DMS153 (cell line): ENCODE results near the gene CRYZL1.
"Not testable (repeated sequence)": the region's sequence is repeated elsewhere in the genome, so short reads cannot be mapped to it uniquely, and the experiment has no call there.

ENCODE experiments used
- DNase-seq: peaks from one replicate; lab custom pipeline; 2025; lab: John Stamatoyannopoulos, UW

Gene CRYZL1

DNA sequence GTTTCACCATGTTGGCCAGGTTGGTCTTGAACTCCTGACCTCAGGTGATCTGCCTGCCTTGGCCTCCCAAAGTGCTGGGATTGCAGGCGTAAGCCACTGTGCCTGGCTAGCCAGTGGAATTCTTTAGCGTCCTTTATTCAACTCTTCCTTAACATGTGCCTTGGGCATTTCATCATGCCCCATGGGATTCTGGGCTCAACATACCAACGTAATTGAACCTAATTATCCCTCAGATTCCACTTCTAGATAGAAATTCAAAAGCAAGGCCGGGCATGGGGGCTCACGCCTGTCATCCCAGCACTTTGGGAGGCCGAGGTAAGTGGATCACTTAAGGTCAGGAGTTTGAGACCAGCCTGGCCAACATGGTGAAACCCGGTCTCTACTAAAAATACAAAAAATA lies 15.4 kb downstream of the CRYZL1 start:
- DNase-seq: not testable (repeated sequence)

DNA sequence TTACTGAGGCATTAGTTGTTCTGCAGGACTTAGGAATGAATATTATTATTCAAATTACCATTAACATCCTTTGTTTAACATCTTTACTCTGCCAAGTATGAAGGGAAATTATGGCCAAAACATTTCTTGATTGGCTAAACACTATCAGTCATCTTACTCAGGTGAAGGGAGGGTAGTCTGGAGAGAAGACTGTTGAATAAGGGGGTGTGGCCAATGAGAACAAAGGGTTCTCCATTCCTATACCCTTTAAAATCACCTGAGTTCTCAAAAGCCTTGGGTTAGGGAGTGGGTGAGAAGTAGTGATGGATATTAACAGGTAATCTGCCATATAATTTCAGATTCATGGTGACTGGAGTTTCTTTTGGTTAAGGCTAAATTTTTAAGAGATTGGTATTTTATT lies 19.3 kb downstream of the CRYZL1 start:
- no peak for DNase-seq

DNA sequence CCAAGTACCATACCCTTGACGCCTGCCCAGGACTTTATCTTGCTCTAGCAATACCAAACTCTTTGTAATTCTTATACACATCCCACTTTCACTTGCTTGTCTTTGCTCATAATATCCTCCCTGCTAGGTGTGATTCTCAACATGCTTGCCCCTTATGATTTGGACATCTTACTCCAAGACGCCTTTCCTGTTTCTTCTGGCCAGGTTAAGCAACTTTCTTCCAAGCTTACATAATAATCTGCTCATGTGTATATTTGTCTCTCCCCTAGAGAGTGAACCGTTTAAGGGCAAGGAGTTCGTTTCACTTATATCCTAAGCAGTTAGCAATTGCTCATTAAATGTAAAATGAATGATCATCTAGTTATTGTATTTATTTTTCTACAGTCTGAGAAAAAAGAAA lies 21.8 kb downstream of the CRYZL1 start:
- no peak for DNase-seq

DNA sequence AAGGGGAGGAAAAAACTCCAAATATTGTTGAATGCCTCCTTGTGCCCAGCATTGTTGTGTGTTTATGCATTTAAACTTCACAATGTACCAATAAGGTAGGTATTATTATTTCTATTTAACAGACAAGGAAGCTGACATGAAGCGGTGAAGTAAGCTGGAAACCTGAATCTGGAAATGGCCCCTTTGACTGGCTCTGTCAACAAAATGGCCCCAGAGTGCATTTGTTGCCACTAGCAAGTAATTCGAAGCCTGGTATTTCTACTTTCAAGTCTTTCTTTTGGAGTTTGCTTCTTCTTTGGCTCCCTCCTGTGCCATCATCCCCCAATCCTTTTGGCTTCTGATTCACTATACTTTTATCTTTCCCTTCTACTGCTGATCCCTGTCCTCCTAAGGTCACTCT lies 23.1 kb downstream of the CRYZL1 start:
- DNase-seq: no peak

DNA sequence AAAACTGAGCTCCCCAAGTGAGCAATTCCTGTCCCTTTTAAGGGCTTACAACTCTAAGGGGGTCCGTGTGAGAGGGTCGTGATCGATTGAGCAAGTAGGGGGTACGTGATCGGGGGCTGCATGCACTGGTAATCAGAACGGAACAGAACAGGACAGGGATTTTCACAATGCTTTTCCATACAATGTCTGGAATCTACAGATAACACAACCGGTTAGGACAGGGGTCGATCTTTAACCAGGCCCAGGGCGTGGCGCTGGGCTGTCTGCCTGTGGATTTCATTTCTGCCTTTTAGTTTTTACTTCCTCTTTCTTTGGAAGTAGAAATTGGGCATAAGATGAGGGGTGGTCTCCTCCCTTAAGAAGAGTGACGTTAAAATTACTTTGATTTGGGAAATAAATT lies 24.0 kb downstream of the CRYZL1 start:
- not testable (repeated sequence) for DNase-seq

DNA sequence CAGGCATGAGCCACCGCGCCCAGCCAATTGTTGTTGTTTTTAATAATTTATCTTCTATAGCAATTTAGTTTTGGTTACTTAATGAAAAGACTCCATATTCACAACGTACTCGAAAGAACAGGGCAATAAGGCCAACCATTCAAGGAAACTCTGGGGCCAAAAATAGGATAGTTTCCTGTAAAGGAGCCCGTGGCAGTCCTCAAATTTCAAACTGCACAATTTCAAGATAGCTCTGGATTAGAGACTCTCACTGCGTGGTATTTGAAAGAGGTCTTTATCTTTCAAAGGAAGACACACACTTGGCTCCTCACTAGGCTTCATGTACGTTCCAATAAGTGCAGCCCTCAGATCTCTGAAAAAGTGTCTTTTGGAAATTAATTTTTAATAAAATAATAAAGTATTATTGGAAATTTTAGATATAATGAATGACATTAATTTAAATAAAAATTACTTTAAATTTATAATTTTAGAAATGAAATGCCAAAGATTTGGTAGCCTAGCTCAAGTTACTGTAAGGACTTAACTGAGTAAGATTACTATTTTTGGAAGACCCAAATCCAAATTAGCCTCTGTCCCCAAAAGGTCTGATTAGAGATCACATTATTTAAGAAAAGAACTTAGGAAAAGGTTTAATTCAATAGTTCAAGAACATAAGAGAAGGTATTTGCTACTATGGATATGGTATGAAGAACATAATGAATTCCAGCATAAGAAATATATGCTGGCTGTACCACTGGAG lies 30.4 kb downstream of the CRYZL1 start:
- DNase-seq: no peak

DNA sequence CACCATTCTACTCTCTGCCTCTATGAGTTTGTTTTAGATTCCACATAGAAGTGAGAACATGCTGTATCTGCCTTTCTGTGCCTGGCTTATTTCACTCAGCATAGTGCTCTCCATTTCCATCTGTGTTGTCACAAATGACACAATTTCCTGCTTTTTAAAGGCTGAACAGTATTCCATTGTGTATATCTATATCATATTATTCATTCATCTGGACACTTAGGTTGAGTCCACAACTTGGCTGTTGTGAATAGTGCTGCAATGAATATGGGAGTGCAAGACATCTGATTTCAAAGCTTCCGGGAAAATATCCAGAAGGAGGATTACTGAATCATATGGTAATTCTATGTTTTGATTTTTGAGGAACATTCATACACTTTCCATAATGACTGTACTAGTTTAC lies 33.0 kb downstream of the CRYZL1 start:
- no peak for DNase-seq

DNA sequence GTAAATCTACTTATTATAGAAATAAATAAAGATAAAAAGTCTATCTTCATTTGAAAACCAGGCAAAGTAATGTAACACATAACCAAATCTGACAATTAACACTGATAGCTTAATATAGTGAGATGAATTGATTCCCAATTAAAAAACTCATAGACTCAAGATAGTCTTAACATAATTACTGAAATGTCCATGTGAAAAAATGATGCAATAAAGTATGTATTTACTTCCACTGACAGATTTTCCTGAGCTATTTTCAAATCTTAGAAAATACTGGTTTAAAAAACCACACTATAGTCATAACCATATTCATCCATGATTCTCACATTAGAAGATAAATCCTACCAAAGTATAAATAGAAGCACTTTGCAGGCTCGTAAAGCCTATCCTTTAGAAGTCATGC lies 43.5 kb downstream of the CRYZL1 start:
- DNase-seq: no peak

DNA sequence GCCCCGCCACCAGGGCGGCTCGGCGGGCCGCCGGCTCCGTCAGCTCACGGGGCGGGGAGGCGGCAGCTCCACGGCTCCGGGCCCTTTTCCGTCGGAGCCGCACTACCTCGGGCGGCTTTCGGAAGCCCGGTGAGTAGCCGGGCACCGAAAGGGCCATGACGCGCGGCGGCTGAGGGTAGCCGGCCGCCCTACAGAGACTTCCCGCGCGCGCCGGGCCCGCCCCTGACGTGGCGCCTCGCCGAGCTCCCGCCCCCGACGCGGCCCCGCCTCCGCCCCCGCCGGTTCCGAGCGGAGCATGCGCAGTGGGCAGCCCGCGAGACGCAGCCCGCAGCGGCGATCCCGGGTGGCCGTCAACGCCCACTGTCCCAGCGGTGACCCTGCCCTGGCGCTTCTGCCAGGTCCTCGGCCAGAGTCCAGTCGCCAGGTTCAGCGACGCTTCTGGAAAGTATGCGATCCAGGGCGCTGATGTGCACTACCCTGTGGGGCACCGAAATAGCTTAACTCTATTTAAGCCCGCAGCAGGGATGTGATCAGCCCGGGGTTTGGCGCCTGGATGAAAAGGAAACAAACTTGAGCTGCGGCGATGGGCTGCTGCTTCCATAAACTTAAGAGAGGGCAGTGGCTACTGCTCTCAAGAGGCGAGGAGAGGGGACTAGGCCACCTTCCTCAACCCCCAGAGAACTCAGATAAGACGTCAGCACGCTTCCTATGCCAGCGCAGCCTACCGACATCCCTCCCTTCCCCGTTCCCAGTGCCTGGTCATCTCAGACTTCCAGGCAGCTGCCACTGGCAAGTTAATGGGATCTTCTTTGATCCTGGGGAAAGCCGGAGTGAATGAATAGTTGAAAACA lies 52.8 kb downstream of the CRYZL1 start, which contains the start of gene DONSON:
TSS of gene DONSON (minus strand) at position 200 of the 851 bp plus-strand sequence. CDS start at position 157, 43 bp downstream.
- DNase-seq: peak; percentile 52

DNA sequence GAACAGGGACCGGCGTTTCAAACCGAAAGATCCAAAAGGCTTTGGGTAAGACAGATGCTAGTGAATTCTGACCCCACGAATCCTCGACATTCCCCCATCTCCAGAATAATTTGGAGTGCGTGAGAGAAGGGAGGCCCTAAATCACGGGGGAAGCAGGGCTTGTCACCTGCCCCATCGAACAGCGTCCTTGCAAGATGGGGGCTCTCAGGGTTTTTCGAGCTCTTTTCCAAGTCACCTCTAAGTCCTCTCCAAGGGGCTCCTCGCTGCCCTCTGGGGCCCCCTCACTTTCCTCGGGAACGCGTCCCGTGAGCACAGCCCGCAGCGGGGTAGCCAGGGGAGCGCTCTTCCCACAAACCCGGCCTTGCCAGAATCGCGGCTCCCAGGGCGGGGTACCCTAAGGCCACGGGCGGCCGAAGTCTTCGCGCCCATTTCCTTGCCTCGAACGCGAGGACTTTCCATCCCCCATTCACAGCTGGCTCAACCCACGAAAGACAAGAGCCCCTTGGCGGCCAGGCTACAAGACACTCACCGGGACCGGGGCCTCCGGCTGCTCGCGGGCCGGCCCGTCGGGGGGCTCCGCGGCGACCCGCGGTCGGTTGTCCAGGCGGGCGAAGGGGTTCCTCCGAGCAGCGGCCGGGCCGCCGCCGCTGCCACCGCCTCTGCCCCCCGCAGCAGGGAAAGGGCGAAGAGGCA lies 53.6 kb downstream of the CRYZL1 start:
- DNase-seq: no peak

DNA sequence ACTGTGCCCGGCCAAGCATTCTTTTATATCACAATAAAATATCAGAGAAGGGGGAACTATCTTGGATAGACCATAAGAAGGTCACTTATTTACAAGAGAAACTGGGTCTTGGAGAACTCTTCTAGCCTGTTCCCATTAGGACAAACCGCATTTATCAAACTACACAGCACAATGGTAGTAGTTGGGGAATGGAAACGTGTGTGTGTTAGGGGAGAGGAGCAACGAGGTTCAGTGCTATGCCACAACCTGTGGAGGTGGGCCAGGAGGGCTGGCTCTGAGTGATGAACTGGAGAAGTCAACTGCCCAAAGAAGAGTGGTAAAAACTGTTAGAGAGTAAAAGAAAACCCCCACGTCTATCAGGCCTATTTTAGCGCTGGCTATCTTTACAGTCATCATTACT lies 54.6 kb downstream of the CRYZL1 start:
- no peak for DNase-seq

DNA sequence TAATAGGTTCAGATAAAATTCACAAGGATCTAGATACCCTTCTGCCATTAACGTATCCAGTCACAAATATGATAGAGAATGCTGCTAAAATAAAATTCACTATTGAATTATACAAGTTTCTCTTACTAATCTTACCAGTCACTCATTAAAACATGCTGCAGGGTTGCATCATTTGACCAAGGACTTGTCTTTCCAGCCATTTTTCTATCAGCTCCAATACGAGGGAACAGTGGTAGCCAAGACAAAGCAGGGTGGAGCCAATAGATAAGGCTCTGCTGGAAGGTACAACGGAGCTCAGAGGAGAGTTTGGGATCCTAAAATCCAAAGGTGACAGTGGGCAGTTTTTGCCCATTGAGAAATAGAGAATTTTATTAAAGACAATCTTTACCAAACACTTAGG lies 57.1 kb downstream of the CRYZL1 start:
- no peak for DNase-seq

DNA sequence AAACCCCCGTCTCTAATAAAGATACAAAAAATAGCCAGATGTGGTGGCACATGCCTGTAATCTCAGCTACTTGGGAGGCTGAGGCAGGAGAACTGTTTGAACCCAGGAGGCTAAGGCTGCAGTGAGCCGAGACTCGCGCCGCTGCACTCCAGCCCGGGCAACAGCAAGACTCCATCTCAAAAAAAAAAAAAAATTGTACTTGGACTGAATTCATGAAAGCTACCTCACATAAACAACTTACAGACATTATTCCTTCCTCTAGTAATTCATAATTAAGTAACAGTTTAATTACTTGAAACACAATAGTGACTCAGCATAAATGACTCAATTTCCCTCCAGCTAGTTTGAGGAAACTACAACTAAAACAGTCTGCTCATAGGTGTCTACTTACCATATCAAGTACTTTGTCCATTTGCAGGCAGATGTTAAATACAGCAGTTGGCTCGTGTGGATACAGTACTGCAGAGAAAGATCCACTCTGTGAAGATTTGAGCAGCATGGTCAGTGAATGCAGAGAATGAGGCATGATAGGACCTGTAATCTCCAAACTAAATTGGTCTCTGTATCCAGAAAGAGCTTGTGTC lies 62.5 kb downstream of the CRYZL1 start:
- no peak for DNase-seq

DNA sequence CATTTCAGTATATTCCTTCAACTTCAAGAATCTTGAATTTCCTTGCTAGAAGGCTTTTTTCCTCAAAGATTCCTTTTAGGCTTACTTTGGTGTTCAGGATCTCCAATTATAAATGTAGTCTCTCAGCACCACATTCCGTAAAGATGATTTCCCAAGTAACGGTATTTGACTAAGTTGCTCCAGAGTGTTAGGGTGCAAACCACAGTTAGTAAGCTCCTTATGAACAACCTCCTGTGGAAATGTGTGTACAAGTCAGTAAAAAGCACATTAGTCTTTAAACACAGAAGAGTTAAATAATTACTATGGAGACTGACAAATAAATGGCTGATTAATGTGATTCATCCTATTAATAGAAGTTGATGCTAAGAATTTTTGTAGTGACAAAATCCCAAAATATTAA lies 63.3 kb downstream of the CRYZL1 start:
- no peak for DNase-seq

DNA sequence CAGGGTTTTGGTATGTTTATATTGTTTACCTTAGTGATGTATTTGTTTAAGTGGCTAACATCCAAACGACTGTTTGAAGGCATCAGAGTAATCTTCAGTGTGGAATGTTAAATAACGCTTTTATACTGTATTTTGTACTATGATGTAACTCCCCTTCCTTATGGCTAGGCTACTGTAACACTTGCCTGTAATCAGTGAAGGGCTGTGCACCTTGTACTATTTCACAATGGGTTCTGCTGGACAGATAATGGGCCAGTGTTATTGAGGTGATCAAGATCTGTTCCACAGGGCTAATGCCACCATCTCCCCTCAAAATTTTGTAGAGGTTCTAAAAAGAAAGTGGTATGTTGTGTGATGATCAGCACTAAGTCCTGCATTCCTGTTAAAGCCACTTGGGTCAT lies 64.8 kb downstream of the CRYZL1 start:
- DNase-seq: not testable (repeated sequence)

DNA sequence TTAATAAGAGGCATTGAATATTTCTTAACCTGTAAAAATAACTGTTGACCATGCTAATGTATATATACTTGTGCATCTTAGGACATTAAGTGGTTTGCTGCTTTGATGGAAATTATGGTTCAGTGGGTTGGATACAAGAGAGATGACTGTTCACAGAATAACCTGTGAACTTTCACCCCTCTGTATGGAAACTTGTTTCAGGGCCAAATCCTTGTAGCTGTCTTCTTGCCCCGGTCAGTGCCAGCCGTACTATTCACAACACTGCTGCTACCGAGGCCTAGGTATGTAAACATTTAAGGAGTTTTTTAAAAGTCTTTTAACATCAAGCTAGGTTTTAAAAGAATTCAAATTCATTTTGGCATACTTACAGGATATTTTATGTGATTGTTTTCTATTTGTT lies 69.2 kb downstream of the CRYZL1 start:
- no peak for DNase-seq

DNA sequence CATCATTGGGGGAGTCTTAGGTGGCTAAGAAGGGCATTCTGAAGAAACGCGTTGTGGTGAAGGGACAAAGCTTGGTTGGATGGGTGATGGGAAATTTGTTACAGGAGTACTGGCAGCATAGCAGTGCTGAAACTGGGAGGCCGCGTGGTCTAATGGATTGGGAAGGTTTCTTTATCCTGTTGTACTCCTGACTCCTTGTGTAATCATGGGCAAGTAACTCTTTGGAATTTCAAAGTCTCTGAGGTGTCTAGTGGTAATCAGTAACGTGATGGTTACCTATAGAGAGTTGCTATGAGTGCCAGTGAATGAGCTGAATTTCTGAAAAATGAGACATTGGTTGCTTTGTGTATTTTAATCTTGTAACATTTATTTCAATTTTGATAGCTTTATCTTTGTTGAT lies 71.5 kb downstream of the CRYZL1 start:
- DNase-seq: no peak

DNA sequence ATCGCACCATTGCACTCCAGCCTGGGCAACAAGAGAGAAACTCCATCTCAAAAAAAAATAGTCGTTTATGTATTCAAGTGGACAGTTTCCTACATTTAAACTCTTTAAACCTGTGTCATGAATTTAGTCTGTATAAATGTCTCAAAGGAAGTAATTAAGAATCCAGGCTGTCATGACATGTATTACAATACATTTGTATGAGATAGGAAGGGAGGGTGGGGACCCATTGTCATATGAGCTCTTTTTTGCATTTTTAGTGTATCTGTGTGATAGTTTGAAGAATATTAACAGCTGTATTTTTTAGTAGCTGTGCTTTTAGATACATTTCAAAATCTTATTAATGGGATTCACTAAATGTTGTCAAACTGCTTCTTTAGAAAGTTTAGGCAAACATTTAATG lies 73.1 kb downstream of the CRYZL1 start:
- DNase-seq: no peak

DNA sequence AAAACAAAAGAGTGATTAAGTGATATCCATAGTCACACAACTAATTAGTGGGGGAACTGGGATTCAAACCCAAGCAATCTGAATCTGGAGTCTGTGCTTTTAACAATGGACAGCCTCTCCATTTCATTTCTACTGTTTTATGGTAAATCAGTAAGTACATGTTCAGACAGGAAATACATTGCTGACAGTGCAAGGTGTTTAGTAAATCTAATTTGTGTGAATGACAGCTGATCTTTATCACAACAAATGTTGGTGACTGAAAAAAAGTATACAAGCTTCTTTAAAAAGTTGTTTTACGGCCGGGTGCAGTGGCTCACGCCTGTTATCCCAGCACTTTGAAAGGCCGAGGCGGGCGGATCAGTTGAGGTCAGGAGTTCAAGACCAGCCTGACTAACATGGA lies 73.6 kb downstream of the CRYZL1 start:
- DNase-seq: no peak

DNA sequence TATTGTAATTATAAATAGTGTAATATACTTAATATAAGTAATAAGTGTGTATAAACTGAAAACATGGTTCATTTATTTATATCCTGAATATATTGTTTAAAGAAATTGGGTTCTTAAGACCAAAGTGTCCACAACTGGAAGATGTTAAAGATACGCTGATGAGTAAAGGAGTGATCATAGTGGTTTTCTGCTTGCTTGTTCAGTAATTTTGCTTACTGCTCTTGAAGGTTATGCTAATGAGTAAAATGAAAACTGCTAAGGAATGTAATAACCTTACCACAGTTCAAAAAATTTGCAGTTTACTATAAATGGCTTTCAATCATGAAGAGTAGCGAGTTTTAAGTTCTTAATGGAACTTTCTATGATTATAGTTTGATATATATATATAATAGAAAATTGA lies 75.0 kb downstream of the CRYZL1 start:
- DNase-seq: no peak

DNA sequence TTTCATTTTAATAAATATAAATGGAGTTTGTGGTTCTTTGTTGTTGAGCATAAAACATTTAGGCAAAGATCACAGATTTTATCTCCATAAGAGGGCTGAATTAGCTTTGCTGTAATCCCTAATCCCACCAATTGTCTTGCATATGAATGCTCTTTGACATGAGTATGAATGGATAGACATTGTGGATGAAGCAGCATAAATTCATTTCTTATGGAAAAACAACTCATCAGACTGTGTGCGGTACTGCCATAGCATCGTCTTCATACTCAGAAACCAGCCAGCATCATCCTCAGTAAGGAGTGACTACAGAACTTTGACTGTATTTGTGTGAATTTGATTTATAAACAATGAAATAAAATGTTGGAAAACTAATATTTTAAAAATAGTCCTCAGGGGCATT lies 79.2 kb downstream of the CRYZL1 start:
- DNase-seq: no peak

DNA sequence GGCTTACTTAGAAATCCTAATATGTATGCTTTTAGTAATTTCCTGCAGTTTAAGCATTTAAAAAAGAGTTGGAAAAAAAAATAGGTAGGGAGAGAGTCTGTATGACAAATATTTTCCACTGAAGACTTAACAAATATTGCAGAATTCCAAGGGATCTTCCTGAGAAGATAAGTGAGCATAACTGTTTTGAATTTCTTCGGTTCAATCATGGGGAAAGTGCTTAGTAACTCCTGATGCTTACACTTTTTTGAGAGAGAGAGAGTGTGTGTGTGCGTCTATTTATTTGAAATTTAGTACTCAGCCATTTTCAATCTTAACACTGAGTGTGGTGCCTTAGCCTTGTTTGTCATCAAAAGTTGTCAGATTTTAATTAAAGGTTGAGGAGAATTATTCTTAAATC lies 80.2 kb downstream of the CRYZL1 start:
- no peak for DNase-seq
